SU-DHL-6 (cell line): ENCODE measurements around the gene KIR3DL2.

ENCODE experiments used
- EZH2phosphoT487 ChIP-seq: fragments of 200-600 bp; sonication (generic), shearing (Covaris generic); conservative IDR thresholded peaks from 2 replicates; pipeline ENCODE4 v1.6.1; 2018; ENCODE audit warnings: mild to moderate bottlenecking, antibody characterized with exemption, low read length, moderate library complexity, mixed read lengths
- TF ChIP-seq, protein P1 (sequence below): fragments of 200-600 bp; sonication (generic); IDR thresholded peaks from one replicate; pipeline ENCODE4 v1.5.1; 2017; ENCODE audit warnings: antibody characterized with exemption, mild to moderate bottlenecking, low read length, moderate library complexity; ENCODE audit not compliant: insufficient read depth, poor library complexity, severe bottlenecking

DNA sequence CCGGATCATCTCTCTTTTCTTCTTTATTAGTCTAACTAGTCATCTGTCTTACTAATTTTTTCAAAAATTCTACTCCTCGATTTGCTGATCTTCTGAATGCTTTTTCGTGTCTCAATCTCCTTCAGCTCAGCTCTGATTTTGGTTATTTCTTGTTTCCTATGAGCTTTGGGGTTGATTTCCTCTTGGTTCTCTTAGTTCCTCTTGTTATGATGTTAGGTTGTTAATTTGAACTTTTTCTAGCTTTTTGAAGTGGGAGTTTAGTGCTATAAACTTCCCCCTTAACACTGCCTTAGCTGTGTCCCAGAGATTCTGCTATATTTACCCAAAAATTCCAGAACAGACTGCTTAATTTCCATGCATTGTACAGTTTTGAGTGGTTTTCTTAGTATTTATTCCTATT, 27.2 kb downstream of the KIR3DL2 start:
- no peak for TF ChIP-seq EZH2phosphoT487
- TF ChIP-seq, protein P1, sequence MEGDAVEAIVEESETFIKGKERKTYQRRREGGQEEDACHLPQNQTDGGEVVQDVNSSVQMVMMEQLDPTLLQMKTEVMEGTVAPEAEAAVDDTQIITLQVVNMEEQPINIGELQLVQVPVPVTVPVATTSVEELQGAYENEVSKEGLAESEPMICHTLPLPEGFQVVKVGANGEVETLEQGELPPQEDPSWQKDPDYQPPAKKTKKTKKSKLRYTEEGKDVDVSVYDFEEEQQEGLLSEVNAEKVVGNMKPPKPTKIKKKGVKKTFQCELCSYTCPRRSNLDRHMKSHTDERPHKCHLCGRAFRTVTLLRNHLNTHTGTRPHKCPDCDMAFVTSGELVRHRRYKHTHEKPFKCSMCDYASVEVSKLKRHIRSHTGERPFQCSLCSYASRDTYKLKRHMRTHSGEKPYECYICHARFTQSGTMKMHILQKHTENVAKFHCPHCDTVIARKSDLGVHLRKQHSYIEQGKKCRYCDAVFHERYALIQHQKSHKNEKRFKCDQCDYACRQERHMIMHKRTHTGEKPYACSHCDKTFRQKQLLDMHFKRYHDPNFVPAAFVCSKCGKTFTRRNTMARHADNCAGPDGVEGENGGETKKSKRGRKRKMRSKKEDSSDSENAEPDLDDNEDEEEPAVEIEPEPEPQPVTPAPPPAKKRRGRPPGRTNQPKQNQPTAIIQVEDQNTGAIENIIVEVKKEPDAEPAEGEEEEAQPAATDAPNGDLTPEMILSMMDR = no peak
